Measurements from ENCODE around the gene FCMR.
"Not testable (repeated sequence)": the region's sequence is repeated elsewhere in the genome, so short reads cannot be mapped to it uniquely, and the experiment has no call there.

FCMR gene

DNA sequence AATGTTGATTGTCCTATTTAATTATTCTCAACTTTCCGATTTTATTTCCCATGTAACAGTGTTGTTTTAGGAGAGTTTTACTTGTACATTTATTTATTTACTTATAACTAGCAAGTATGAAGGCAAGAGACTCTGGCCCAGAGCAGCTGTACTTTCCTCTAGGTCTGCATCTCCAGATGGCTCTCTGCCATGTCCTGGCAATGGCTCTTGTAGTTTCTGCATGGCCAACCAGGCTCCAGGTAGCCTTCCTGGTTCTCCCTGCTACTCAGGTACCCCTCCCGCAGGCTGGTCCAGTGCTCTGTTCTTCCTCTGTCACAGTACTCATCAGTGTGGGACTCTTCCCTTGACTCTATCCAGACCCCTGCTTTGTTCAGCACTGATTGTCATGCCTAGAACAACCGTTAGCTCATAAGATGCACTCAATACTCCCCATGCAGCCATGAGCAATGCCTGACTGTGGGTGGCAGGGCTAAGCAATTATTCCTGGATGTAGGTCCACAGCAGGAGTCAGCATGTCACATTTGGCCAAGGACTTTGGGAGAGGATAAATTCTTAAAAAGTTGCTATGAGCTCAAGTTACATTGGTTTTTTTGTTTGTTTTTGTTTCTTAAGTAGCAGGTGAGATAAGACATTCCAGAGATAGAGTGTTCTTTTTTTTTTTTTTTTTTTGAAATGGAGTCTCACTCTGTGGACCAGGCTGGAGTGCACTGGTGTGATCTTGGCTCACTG lies 67.2 kb downstream of the FCMR start:
- Histone ChIP-seq H3K27me3 (ENCODE audit: control insufficient read depth in 1 of 2, insufficient read depth in 2 of 2, low read length in 2 of 2) (peaks cover 0 to 5% of the 10 kb centered on the region in 2 donors), H3K9me3 (ENCODE audit: control insufficient read depth in 2 of 2, low read length in 2 of 2) (no peaks in the 10 kb centered on the region), H3K4me1 (ENCODE audit: control insufficient read depth, insufficient read depth, low read length) (no peaks in the 10 kb centered on the region)

DNA sequence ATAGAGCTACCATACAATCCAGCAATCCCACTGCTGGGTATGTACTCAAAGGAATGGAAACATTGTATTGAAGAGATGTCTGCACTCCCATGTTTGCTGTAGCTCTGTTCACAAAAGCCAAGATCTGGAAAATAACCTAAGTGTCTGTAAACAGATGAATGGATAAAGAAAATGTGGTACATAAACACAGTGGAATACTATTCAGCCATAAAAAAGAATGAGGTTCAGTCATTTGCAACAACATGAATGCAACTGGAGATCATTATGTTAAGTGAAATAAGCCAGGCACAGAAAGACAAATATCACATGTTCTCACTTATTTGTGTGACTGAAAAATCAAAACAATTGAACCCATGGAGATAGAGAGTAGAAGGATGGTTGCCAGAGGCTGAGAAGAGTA lies 68.0 kb downstream of the FCMR start:
- H3K9me3 ChIP-seq (ENCODE audit: control insufficient read depth in 2 of 2, low read length in 2 of 2); H3K27me3 ChIP-seq (ENCODE audit: control insufficient read depth in 1 of 2, insufficient read depth in 2 of 2, low read length in 2 of 2); H3K27ac ChIP-seq (ENCODE audit: low read length); H3K4me3 ChIP-seq (ENCODE audit: low read length in 2 of 2); H3K9ac ChIP-seq (ENCODE audit: low read length in 2 of 2); H3K36me3 ChIP-seq (ENCODE audit: control insufficient read depth in 2 of 2, insufficient read depth in 2 of 2, low read length in 2 of 2); H3K4me1 ChIP-seq (ENCODE audit: control insufficient read depth, insufficient read depth, low read length): not testable (repeated sequence)

More for the DNA sequence above, 67.2 kb downstream of the FCMR start:
- Histone ChIP-seq H3K27ac (ENCODE audit: low read length) (no peak overlapping the region), H3K36me3 (ENCODE audit: control insufficient read depth in 2 of 2, insufficient read depth in 2 of 2, low read length in 2 of 2) (no peaks in the 10 kb centered on the region), H3K9ac (ENCODE audit: low read length in 2 of 2) (no peak overlapping the region), H3K4me3 (ENCODE audit: low read length in 2 of 2) (no peak overlapping the region)
